HEK293 (cell line): ENCODE measurements around the gene ADAMTS16.

Experiments
- CTCF ChIP-seq: fragments of 450-650 bp; formaldehyde crosslinking; IDR thresholded peaks from 2 replicates; pipeline ENCODE4 v1.5.1; 2016; ENCODE audit warnings: missing biosample characterization, missing genetic modification characterization
- GFI1B ChIP-seq: fragments of 450-650 bp; formaldehyde crosslinking; IDR thresholded peaks from 2 replicates; pipeline ENCODE4 v1.5.1; 2016; ENCODE audit warnings: missing biosample characterization, missing genetic modification characterization
- SP2 ChIP-seq: fragments of 450-650 bp; formaldehyde crosslinking; IDR thresholded peaks from 2 replicates; pipeline ENCODE4 v1.5.1; 2016; ENCODE audit warnings: missing biosample characterization, missing genetic modification characterization
- TCF7L2 ChIP-seq: IDR thresholded peaks from 2 replicates; pipeline ENCODE4 v1.6.1; 2011; ENCODE audit warnings: low read depth, mild to moderate bottlenecking, inconsistent platforms, low read length, moderate library complexity, borderline replicate concordance
- YY1 ChIP-seq: fragments of 450-650 bp; formaldehyde crosslinking; IDR thresholded peaks from 2 replicates; pipeline ENCODE4 v1.5.1; 2018; ENCODE audit warnings: missing biosample characterization, missing genetic modification characterization
- ZBTB21 ChIP-seq: fragments of 450-650 bp; formaldehyde crosslinking; IDR thresholded peaks from 2 replicates; pipeline ENCODE4 v1.5.1; 2017; ENCODE audit warnings: missing biosample characterization, missing genetic modification characterization
- ZBTB26 ChIP-seq: fragments of 450-650 bp; formaldehyde crosslinking; optimal IDR thresholded peaks from 2 replicates; pipeline ENCODE3; 2016; ENCODE audit warnings: missing biosample characterization, mild to moderate bottlenecking, missing genetic modification characterization
- ZBTB6 ChIP-seq: fragments of 450-650 bp; formaldehyde crosslinking; IDR thresholded peaks from 2 replicates; pipeline ENCODE4 v1.5.1; 2017; ENCODE audit warnings: missing biosample characterization, missing genetic modification characterization
- ZFP41 ChIP-seq: fragments of 450-650 bp; formaldehyde crosslinking; IDR thresholded peaks from 2 replicates; pipeline ENCODE4 v1.5.1; 2016; ENCODE audit warnings: missing biosample characterization, missing genetic modification characterization, borderline replicate concordance
- ZNF133 ChIP-seq: fragments of 450-650 bp; formaldehyde crosslinking; IDR thresholded peaks from 2 replicates; pipeline ENCODE4 v1.5.1; 2016; ENCODE audit warnings: missing biosample characterization, missing genetic modification characterization
- ZNF184 ChIP-seq: fragments of 450-650 bp; IDR thresholded peaks from 2 replicates; pipeline ENCODE4 v1.5.1; 2018; ENCODE audit warnings: missing biosample characterization, mild to moderate bottlenecking, missing genetic modification characterization
- ZNF19 ChIP-seq: fragments of 450-650 bp; formaldehyde crosslinking; IDR thresholded peaks from 2 replicates; pipeline ENCODE4; 2016; ENCODE audit warnings: missing biosample characterization, missing genetic modification characterization, low read depth
- ZNF274 ChIP-seq, 2 experiments: fragments of 200-500 bp in 1 of 2; fragments of 450-650 bp in 1 of 2; sonication (Bioruptor generic) in 1 of 2; formaldehyde crosslinking in 1 of 2; IDR thresholded peaks; 2 replicates each; pipeline versions ENCODE4 v1.5.1 to v1.6.1; 2014 to 2016; ENCODE audit warnings: borderline replicate concordance in 1 of 2, inconsistent platforms in 1 of 2, low read length in 1 of 2, missing biosample characterization in 1 of 2, missing genetic modification characterization in 1 of 2
- ZSCAN30 ChIP-seq: fragments of 450-650 bp; IDR thresholded peaks from 2 replicates; pipeline ENCODE4 v1.5.1; 2018; ENCODE audit warnings: missing biosample characterization, mild to moderate bottlenecking, missing genetic modification characterization, moderate library complexity

GRCh38 chr5:5202321-5202720 lies 62.2 kb downstream of the ADAMTS16 start:
- TF ChIP-seq ZSCAN30 (tag by site-specific recombination): no peak
- no peak for TF ChIP-seq CTCF (tag by site-specific recombination)
- no peak for TF ChIP-seq ZFP41 (tag by site-specific recombination)
- TF ChIP-seq ZBTB26 (tag by site-specific recombination): no peak
- TF ChIP-seq YY1 (tag by site-specific recombination): no peak
- no peak for TF ChIP-seq ZBTB6
- no peak for TF ChIP-seq ZNF133 (tag by site-specific recombination)
- TF ChIP-seq ZNF184 (tag by site-specific recombination): no peak
- TF ChIP-seq GFI1B (tag by site-specific recombination): no peak
- TF ChIP-seq ZNF19: no peak
- no peak for TF ChIP-seq ZNF274 (IDR thresholded peaks at IDR 0.05; ENCODE audit: low read length)
- TF ChIP-seq ZNF274 (tag by site-specific recombination; IDR thresholded peaks at IDR 0.05; ENCODE audit: borderline replicate concordance): no peak
- no peak for TF ChIP-seq TCF7L2
- TF ChIP-seq ZBTB21 (tag by site-specific recombination): no peak
- TF ChIP-seq SP2: no peak
